Stomach smooth muscle (tissue), 2 donors: Measurements from ENCODE around the gene RAB5A.

Experiments used
- H3K27ac ChIP-seq: one replicate; pipeline ENCODE4 v1.7.0; 2013; ENCODE audit warnings: mild to moderate bottlenecking, low read length, inconsistent platforms
- H3K27me3 ChIP-seq, 2 donors: one replicate each; pipeline ENCODE4 v1.7.0; 2013; ENCODE audit warnings: low read length in 2 of 2; ENCODE audit not compliant: insufficient read depth in 2 of 2, control insufficient read depth in 1 of 2
- H3K36me3 ChIP-seq, 2 donors: one replicate each; pipeline ENCODE4 v1.7.0; 2013; ENCODE audit warnings: low read length in 2 of 2; ENCODE audit not compliant: control insufficient read depth in 2 of 2, insufficient read depth in 2 of 2
- H3K4me1 ChIP-seq: one replicate; pipeline ENCODE4 v1.7.0; 2013; ENCODE audit warnings: low read length; ENCODE audit not compliant: control insufficient read depth, insufficient read depth
- H3K4me3 ChIP-seq, 2 donors: one replicate each; pipeline ENCODE4 v1.7.0; 2013; ENCODE audit warnings: low read length in 2 of 2
- H3K9ac ChIP-seq, 2 donors: one replicate each; pipeline ENCODE4 v1.7.0; 2013; ENCODE audit warnings: low read length in 2 of 2, mild to moderate bottlenecking in 1 of 2
- H3K9me3 ChIP-seq, 2 donors: one replicate each; pipeline ENCODE4 v1.7.0; 2013; ENCODE audit warnings: low read length in 2 of 2; ENCODE audit not compliant: control insufficient read depth in 2 of 2
- donor health status: healthy.
- donor health status: Pancreatic carcinoma.

Gene RAB5A

DNA sequence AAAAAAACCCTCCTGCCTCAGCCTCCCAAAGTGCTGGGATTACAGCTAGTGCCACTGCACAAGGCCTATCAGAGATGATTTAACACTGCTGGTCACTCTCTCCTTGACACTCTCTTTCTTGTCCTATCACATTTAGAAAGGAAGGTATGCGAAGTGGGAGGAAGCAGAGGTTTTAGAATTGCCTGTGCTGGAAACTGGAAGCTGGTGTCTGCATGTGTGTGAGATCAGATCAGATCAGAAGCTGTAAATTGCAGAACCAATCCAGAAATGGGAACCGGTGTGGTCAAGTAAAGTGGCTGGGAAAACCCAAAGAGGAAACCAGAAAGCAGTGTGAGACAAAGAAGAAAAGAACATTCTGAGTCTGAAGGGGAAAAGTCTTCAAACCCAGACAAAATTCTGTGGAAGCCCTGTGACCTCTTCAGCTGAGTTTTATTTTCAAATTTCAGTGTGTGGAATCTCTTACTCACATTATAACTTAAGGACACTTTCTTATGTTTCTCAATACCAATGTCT is 15.7 kb upstream of the RAB5A start:
- no peak overlapping the region for H3K4me3 ChIP-seq
- peaks cover 0 to 4% of the 10 kb centered on the region in 2 donors for H3K27me3 ChIP-seq
- H3K9ac ChIP-seq, result no peak overlapping the region
- H3K27ac ChIP-seq, result no peak overlapping the region
- H3K9me3 ChIP-seq, result no peaks in the 10 kb centered on the region
- no peaks in the 10 kb centered on the region for H3K36me3 ChIP-seq
- H3K4me1 ChIP-seq, result no peaks in the 10 kb centered on the region

DNA sequence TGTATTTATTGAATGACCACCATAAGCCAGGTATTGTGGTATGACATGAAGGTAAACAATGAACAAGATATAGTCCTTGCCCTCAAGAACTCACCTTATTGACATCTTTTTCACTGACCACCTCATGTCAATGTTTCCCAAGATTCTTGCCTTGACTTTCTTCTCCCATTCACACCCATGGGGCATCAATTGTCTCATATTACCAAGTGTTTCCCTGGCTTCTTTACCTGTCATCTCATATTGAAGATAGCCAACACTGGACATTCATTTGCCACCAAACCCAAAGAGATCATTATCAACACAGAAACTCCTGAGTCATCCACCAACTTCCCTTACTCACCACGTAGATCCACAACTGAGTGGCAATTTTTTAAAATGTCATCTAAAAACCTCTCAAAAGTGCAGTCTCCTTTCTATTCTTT is 15.1 kb upstream of the RAB5A start:
- Histone ChIP-seq H3K9ac (no peak overlapping the region), H3K4me3 (no peak overlapping the region), H3K27me3 (peaks cover 0 to 4% of the 10 kb centered on the region in 2 donors), H3K9me3 (no peaks in the 10 kb centered on the region), H3K27ac (no peak overlapping the region), H3K4me1 (no peaks in the 10 kb centered on the region), H3K36me3 (no peaks in the 10 kb centered on the region)

DNA sequence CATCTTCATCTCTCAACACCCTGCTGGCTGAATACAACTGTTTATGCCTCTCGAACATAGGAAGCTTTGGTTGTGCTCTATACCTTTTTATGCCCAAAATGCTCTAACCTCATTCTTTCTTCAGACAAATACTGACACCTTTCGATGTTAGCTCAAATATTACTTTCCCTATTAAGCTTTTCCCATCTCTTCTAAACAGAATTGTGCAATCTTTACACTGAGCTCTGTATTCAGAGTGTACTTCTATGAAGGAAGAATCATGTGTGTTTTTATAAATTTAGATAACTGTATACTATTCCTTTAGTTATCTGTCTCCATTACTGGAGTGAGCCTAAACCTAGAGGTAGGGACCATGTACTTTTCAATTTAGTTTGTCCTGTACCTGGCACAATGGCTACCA is 14.5 kb upstream of the RAB5A start:
- Histone ChIP-seq H3K27ac (no peak overlapping the region), H3K4me3 (no peak overlapping the region), H3K4me1 (no peaks in the 10 kb centered on the region), H3K9me3 (no peaks in the 10 kb centered on the region), H3K9ac (no peak overlapping the region), H3K27me3 (peaks cover 0 to 4% of the 10 kb centered on the region in 2 donors), H3K36me3 (no peaks in the 10 kb centered on the region)

DNA sequence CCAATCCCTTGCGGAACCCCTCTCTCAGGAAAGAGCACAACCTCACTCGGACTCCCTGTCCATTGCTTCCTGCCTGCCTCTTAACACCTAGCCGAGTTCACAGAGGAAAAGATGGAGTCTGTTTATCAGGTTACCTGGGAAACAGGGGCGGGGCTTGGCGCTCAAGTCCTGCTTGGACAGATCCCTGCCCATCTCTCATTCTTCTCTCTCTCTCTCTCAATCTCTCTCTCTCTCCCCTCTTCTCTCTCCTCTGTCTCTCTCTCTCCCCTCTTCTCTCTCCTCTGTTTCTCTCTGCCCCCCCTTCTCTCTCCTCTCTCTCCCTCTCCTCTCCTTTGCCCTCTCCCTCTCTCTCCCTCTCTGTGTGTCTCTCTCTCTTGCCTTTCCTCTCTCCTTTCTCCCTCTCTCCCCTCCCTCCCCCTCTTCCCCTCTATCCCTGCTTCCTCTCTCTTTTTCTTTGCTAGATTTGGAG is 12.8 kb upstream of the RAB5A start, which contains the start of gene EFHB:
TSS of gene EFHB (minus strand) at position 120 of the 469 bp plus-strand sequence. CDS start 199 bp downstream, outside the sequence.
- no peaks in the 10 kb centered on the region for H3K4me1 ChIP-seq
- no peaks in the 10 kb centered on the region for H3K36me3 ChIP-seq
- H3K27ac ChIP-seq, result no peak within 1 kb of the TSS
- no peaks in the 10 kb centered on the region for H3K9me3 ChIP-seq
- no peak within 1 kb of the TSS for H3K4me3 ChIP-seq
- H3K27me3 ChIP-seq, result peaks cover 0 to 4% of the 10 kb centered on the region in 2 donors
- no peak within 1 kb of the TSS for H3K9ac ChIP-seq

DNA sequence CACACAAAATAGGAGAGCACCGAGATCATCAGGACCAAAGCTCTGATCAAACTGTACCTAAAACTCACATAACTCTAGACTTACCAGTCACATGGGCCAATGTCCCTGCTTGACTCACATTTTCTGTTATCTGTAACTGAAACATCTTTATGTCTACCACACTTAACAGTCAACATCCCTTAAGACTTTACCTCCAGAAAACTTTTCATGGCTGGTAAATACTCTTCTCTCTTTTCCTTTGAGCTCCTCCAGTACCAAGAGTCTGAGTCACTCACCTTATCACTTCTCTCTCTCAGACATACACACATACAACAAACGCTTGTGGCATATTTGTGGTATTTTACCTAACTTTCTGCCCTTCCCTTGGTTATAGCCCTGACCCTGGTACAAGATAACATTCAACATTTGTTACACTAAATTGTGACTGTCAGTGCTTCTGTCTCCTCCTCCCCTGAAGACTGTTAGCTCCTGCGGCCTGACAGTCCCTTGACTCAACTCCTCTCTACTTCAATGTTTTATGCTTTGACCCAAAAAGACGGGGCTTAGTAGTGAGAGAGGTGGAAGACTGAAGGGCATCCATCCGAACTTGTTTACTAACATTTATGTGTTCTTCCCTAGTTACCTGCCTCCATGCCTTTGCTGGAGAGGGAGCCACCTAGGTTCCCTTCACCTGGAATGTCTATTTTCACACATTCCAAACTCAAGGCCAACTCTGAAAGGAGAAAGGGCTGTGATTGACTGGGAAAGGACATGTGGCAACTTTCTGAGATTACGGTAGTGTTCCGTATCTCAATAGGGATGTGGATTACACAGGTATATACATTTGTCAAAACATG is 9.2 kb upstream of the RAB5A start:
- Histone ChIP-seq H3K4me3 (no peak overlapping the region), H3K4me1 (no peaks in the 10 kb centered on the region), H3K27ac (no peak overlapping the region), H3K9me3 (no peaks in the 10 kb centered on the region), H3K27me3 (peaks cover 0 to 4% of the 10 kb centered on the region in 2 donors), H3K36me3 (no peaks in the 10 kb centered on the region), H3K9ac (no peak overlapping the region)

DNA sequence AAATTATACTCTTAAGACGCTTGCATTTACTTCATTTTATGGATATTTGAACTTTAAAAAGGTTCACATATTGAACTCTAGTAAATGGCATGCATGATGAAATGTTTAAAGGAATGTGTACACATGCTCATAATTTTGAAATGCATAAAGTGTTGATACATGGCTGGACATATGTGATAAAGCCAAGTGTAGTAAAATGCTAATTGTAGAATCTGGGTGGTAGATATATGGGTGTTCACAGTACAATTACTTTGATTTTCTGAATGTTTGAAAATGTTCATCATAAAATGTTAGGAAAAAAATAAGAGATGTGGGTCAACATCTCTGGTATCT is 8.6 kb upstream of the RAB5A start:
- Histone ChIP-seq H3K27ac (no peak overlapping the region), H3K9me3 (no peaks in the 10 kb centered on the region), H3K9ac (no peak overlapping the region), H3K27me3 (peaks cover 0 to 4% of the 10 kb centered on the region in 2 donors), H3K4me1 (no peaks in the 10 kb centered on the region), H3K4me3 (no peak overlapping the region), H3K36me3 (no peaks in the 10 kb centered on the region)

DNA sequence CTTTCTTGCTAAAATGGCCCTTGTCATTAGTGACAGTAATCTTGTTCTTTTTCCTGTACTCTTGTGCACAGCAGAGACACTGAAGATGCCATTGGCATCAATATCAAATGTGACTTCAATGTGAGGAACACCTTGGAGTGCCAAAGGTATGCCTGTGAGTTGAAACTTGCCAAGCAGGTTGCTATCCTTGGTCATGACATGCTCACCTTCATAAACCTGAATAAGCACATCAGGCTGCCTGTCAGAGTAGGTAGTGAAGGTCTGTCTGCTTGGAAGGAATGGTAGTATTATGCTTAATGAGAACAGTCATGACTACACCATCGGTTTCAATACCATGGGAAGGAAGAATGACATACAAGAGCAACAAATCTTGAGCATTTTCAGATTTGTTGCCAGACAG is 6.3 kb upstream of the RAB5A start:
- Histone ChIP-seq H3K9ac (no peak overlapping the region), H3K27me3 (no peaks in the 10 kb centered on the region), H3K36me3 (no peaks in the 10 kb centered on the region), H3K4me1 (no peaks in the 10 kb centered on the region), H3K9me3 (no peaks in the 10 kb centered on the region), H3K4me3 (no peak overlapping the region), H3K27ac (no peak overlapping the region)

DNA sequence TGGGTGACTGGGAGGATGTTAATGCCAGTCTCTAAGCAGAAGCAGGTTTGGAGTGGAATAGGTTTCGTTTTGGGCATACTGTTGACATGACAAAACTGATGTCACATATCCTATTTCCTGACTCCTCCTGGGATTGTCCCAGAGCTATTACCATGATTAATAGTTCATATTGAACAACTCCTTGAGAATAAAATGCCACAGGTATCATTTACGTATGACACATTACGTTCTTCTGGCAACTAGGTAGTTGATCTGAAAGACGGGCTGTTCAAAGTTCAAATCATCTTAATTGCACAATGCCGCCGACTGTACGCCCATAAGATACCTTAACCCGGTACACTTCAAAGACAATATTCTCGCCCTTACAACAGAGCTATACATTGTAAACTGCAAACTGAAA is 1.4 kb upstream of the RAB5A start:
- H3K9me3 ChIP-seq, result no peaks in the 10 kb centered on the region
- no peak overlapping the region for H3K9ac ChIP-seq
- H3K27me3 ChIP-seq, result no peaks in the 10 kb centered on the region
- H3K27ac ChIP-seq, result no peak overlapping the region
- H3K36me3 ChIP-seq, result no peaks in the 10 kb centered on the region
- peak overlapping the region in 1 of 2 donors; percentile 94 for H3K4me3 ChIP-seq
- H3K4me1 ChIP-seq, result peaks cover 9% of the 10 kb centered on the region

DNA sequence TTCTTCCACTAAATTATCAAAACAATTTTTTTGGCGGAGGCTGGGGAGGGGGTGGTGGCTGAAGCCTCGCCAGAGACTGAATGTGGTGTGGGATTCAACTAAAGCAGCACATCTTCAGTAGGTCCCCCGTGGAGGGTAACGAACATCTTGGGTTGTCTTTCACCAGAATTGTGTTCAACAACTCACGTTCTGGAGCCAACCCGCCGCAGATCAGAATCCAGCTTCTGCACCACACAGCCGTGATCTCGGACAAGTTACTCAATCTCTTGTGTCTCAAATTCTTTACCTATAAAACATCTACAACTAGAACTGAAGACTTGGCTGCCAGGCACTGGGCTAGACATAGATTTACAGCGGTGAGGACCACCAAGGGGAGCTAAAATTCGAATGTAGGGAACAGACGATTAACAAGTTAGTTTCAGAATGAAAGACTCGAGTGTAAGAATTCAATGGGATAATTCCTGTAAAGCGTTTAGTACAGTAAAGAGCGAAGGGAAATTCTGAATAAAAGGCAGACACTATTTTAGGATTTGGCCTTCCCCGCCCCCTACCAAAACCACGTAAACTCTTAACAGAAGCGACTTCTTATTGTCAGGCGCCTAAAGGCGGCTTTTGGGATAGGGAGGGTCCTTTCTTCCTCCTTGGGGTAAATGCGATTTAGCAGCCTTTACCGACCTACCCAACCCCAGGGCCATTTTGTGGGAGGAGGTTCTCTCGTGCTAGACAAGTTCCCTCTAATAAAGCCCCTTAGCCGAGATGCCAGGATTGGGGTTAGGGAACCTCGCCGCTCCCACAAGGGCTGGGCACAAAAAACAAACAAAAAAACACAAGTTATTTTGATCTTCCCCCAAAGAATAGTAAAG is 697 bp upstream of the RAB5A start:
- Histone ChIP-seq H3K9ac (peak overlapping the region; percentile 91 to 99), H3K27me3 (no peaks in the 10 kb centered on the region), H3K27ac (peak overlapping the region; percentile 93), H3K4me1 (peaks cover 9% of the 10 kb centered on the region), H3K36me3 (peaks cover 0 to 4% of the 10 kb centered on the region in 2 donors), H3K9me3 (no peaks in the 10 kb centered on the region), H3K4me3 (peak overlapping the region; percentile 94 to 97)

DNA sequence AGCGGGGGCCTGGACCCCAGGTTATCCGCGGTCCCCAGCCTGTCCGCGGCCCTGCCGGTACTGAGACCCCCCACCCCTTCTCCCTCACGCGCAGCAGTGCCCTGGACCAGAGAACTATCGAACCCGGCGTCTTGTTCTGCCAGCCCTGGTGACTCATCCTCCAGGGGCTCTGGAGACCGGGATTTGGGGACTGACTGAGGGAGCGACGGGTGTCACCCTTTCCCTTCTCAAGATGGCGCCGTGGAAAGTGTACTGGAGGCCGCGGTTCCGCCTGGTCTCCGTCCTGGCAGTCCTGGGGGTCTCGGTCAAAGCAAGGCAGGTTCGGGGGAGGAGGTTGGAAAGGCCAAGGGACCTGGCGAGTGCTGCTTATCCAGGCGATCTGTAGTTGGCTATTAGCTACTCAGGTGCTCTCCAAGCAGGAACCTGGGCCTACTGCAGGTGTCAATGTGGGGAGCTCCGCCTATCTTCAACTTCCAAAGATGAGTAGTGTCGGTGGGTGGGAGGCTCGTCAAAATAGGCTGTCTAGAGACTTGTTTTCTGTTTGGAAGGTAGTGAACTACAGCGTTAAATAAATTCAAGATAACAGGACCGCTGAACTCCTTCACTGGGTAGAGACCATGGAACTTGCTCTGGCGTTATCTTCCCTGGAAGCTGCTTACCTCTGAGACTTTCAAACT is 790 bp downstream of the RAB5A start:
- H3K9me3 ChIP-seq, result no peaks in the 10 kb centered on the region
- peak overlapping the region; percentile 91 to 99 for H3K9ac ChIP-seq
- H3K27ac ChIP-seq, result peak overlapping the region; percentile 93
- peaks cover 6 to 8% of the 10 kb centered on the region in 2 donors for H3K36me3 ChIP-seq
- H3K27me3 ChIP-seq, result no peaks in the 10 kb centered on the region
- H3K4me1 ChIP-seq, result peaks cover 9% of the 10 kb centered on the region
- peak overlapping the region; percentile 94 to 97 for H3K4me3 ChIP-seq
